ENCODE measurements around the gene PRKCA. TPM values are rescaled to one million over a fixed set of nuclear protein-coding genes. Genes with fewer than 3 reads are reported as not detected.
"Not testable (repeated sequence)": the region's sequence is repeated elsewhere in the genome, so short reads cannot be mapped to it uniquely, and the experiment has no call there.

The PRKCA gene
- total RNA-seq, 1 donor from 2014 or later: 14.9 TPM

- not testable (repeated sequence) for DNase-seq (ENCODE audit: low spot score)
Measured at GRCh38 chr17:66350576-66350975, 48.2 kb downstream of the PRKCA start.

DNA sequence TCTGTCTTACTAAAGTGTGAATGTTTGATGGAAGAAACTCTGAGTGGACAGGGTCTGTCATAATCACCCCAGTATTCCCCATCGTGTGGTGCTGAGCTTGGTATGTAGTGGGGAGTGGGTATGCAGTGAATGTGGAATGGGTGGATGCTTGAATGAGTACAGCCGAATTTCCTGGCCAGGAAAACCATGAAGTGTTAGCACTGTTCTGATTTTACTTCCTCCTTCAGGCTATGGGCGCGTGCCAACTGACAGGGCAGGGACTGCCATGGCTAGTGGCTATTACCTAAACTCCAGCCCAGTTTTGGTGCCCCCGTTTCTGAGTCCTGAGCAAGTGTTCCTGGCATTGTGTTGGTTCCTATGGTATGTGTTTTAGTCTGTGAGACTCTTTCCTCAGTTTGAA is 48.6 kb downstream of the PRKCA start:
- no peak for DNase-seq (ENCODE audit: low spot score)

GRCh38 chr17:66351701-66352100 is 49.3 kb downstream of the PRKCA start:
- no peak for DNase-seq (ENCODE audit: low spot score)

DNA sequence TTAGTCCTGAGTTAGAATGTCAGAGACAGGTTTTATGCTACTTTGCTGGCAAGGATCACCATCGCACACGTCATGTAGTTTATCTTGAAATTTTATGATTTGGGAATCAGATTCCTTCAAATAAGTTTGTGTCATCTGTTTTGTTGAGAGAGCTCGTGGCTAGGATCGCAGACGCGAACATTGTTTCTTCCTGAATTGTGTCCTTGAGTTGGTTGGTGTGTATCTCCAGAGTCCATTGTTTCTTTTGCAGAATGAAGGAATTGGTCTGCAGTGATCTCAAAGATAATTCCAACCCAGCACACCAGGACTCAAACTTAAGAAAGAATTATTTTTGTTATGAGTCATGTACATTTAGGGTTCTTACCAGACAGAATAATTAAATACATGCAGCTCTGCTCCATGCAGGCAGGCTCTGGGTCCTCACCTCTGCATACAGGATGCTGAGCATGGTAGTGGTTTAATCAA is 51.6 kb downstream of the PRKCA start:
- DNase-seq (ENCODE audit: low spot score): no peak

DNA sequence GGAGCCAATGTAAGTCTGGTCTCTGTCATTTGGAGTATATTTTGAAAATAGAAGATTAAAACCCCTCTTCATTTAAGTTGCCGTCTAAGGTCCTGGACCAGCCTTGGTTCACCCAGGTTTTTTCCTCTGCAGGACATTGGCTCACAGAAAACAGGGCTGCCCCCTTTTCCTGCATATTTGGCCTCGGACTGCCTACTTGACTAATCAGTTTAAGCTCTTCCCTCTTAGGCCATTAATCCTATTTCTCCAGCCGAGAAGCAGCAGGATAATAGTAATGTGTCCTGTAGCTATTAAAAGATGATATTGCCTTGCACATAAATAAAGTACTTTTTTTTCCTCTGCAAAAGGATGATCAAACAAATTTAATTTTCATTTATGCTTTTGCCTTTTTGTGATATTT is 52.1 kb downstream of the PRKCA start:
- no peak for DNase-seq (ENCODE audit: low spot score)

DNA sequence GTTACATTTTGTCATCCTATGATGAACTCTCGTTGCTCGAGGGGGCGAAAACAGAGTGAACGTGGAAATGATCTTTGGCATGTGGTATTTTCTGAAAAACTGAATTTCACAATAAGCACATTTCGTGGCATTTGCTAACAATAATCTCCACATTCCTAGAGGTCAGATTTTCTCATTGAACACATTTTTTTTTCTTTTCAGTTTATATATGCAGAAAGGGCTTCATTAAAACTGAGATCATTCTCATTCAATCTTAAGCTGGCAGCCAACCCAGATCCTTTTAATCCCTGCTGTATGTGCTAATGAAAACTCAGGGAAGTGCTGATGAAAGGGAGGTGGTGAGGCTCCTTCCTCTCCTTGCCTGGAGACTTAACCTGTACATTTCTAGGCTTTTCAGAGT is 52.6 kb downstream of the PRKCA start:
- no peak for DNase-seq (ENCODE audit: low spot score)

DNA sequence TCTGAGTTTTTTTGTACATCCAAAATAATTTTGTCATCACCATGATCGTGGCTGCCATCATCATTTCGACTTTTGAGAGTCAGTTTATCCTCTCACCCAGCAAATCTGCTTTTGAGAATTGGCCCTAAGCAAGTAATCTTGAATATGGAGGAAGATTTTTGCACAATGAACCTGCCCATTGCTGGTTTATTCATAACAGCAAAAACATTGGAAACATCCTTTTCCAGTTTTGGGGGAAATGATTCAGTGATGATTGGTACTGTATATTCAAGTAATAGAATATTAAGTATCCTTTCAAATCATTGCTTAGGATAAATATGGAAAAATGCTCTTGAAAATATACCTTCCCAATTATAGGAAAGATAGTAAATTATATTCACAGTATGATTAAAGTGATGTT is 53.1 kb downstream of the PRKCA start:
- no peak for DNase-seq (ENCODE audit: low spot score)

- no peak for DNase-seq (ENCODE audit: low spot score)
Measured at GRCh38 chr17:66357037-66357436, 54.6 kb downstream of the PRKCA start.

- DNase-seq (ENCODE audit: low spot score): no peak
Measured at GRCh38 chr17:66359351-66359750, 56.9 kb downstream of the PRKCA start.

DNA sequence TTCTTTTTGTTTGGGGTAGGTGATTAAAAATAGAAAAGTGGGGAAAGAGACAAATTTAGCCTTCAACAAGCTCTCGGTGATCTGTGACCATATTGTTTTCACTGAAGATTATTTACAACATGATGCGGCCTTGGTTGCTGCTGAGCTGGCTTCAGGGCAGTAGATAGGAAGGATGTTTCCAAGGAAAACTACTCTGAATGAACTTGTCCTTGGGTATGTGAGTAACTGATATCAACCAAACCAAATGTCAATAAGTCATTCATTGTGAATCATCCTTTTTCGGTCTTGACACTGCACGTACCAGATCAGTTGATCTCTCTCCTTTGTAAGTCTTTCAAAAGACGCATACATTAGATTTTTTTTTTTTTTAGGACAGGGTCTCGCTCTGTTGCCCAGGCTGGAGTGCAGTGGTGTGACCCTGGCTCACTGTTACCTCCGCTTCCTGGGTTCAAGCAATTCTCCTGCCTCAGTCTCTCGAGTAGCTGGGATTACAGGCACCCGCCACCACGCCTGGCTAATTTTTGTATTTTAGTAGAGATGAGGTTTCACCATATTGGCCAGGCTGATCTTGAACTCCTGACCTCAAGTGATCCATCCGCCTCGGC is 58.6 kb downstream of the PRKCA start:
- DNase-seq (ENCODE audit: low spot score): not testable (repeated sequence)

GRCh38 chr17:66364508-66364907 is 62.1 kb downstream of the PRKCA start:
- DNase-seq (ENCODE audit: low spot score): no peak

GRCh38 chr17:66364990-66365490 is 62.6 kb downstream of the PRKCA start:
- no peak for DNase-seq (ENCODE audit: low spot score)

GRCh38 chr17:66365903-66366302 is 63.5 kb downstream of the PRKCA start:
- DNase-seq (ENCODE audit: low spot score): no peak

GRCh38 chr17:66367107-66367506 is 64.7 kb downstream of the PRKCA start:
- no peak for DNase-seq (ENCODE audit: low spot score)

DNA sequence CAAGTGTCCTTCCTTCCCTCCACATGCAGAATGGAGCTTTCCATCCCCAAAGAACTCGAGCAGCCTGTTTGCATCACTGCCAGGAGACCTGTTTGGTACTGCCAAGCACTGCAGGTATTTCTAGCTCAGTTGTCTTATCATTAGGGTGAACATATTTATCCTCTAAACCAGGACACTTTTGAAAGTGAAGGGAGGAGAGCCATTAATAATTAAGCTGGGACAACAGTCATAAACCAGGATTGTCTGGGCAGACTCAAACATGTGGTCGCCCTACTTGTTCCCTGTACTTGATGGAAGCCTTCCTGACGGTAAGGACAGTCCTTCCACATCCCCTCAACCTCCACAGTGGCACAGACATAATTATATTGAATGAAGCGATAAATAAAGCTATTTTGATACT is 67.4 kb downstream of the PRKCA start:
- DNase-seq (ENCODE audit: low spot score): no peak

DNA sequence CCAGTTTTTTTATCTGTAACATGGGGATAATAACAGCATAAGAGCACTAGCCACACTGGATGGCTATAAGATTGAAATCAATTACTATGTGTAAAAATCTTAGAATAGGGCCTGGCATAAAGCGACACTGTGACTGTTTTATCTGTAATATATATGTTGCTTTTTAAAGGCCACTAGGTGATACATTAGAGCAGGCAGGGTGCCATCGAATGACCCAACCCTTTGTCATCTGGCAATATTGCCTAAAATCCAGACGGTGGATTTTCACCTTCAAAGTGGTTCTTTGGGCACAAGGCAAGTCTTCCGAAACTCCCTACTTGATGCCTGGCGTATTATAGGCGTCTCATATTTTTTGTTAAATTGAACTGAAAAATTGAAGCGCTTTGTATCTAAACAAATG is 69.1 kb downstream of the PRKCA start:
- DNase-seq (ENCODE audit: low spot score): no peak

GRCh38 chr17:66372182-66372581 is 69.8 kb downstream of the PRKCA start:
- DNase-seq (ENCODE audit: low spot score): no peak

DNA sequence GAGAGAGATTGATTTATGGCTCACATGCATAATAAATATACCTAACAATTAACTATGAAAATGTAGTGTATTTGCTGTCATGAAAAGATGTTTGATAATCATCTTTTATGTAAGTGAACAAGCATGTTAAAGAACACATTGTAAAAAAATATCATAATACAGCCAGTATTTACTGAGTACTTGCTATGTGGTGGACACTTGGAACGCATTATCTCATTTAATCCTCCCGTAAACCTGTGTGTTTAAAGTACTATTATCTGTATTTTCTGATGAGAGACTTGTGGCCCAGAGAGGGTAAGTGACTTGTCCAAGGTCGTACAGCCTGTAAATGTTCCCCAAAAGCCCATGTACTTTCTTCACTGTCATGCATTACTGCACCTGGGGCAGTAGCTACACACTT is 70.7 kb downstream of the PRKCA start:
- DNase-seq (ENCODE audit: low spot score): no peak

DNA sequence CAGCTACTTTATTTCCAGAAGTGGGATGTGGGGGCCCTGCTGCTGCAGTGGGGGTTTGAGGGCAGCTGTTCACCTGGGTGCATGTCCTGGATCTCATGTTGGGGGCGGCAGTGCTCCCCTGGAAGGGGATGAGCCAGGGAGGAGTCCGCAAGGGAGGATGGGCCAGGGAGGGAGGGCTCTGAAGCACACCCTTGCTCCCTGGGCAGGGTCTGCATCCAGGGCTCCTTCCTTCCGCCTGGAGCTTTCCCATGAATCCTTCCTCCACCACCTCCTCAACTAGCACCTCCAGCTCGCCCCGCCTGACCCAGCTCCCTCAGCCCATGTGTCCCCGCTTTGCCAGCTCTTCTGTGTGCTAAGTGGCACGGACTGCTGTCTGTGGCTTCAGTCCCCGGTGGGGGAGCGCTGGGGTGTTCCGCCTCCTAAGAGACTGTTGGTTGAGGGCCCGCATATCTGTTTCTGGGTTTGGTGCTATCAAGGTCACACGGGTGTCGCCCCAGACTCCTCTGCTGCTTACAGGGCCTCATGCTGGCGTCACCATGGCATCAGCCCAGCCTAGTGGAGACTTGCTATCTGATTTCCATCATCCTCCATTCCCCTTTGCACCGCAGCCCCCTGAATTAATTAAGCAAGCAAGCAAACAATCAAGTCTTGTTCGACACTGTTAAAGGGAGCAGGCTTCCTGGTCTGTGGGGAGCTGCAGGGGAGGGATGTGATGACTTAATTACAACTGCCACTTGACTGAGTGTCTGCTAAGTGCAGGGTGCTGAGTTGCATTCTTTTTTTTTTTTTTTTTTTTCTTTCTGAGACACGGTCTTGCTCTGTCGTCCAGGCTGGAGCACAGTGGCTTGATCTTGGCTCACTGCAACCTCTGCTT is 71.8 kb downstream of the PRKCA start:
- DNase-seq (ENCODE audit: low spot score): no peak

- DNase-seq (ENCODE audit: low spot score): no peak
Measured at GRCh38 chr17:66375121-66375520, 72.7 kb downstream of the PRKCA start.

DNA sequence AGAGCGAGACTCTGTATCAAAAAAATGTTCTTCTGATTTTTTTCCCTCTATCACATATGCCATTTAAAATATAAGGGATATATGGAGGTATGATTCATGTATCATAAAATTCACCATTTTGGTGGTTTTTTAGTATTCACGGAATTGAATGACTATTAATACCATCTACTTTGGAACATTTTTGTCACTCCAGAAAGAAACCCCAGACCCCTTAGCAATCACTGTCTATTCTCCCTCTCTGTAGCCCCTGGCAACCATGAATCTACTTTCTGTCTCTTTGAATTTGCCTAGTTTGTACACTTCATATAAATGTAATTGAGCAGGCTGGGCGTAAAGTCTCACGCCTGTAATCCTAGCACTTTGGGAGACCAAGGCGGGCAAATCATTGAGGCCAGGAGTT is 75.9 kb downstream of the PRKCA start:
- no peak for DNase-seq (ENCODE audit: low spot score)

DNA sequence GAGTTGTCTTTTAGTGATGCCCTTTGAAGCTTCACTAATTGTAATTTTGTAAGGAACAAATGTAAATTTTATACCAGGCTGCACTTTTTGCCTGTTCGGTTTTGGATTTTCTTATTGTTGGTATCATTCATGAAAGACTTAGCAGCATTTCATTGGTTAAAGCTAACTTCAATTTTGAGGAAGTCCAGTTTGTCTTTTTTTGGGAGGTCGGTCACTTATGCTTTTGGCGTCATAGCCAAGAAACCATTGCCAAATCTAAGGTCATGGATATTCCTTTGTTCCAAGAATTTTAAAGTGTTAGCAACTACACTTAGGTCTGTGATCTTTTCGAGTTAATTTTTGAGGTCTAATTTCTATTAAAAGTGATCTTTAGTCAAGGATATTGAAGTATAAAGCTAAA is 77.1 kb downstream of the PRKCA start:
- DNase-seq (ENCODE audit: low spot score): no peak

DNA sequence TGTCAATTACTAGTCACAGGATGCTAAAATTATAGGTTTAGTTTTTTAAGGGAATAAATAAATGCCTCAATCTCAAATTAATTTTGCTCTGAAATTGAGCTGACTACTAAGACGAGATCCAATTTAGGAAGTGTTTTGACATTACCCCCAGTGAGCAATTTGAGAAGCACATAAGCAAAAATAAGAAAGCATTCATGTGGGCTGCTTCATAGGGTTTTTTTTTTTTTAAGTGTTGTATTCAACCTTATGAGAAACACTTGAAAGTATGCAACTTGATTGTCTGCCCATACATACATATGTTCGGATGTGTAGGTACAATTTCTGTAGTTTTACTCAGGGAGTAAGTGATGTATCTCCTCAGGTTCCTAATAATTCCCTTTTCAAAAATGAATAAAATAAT is 77.6 kb downstream of the PRKCA start:
- DNase-seq (ENCODE audit: low spot score): no peak

Measured in mesenteric fat pad (tissue), 1 donor.